ENCODE data around the gene YPEL5.

Gene YPEL5

DNA sequence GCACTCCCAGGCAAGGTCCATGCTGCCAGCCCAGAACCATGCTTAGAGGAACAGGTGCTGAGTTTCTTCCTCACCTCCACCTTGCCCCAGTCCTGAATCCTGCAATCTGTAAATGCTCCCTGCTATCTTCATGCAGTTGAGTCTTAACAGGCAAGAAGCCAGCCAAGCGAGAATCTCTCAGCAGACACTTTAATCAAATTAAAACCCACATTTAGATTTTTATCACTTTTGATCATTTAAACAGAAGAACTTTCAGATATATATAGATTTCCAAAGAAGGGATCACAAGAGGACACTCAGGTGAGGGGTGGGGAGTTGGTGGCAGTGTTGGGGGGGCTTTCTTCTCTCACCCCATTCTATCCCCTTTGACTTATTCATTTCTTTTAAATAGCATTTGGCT lies 58.6 kb downstream of the YPEL5 start:
- DNase-seq (ENCODE audit: low spot score) = no peak

DNA sequence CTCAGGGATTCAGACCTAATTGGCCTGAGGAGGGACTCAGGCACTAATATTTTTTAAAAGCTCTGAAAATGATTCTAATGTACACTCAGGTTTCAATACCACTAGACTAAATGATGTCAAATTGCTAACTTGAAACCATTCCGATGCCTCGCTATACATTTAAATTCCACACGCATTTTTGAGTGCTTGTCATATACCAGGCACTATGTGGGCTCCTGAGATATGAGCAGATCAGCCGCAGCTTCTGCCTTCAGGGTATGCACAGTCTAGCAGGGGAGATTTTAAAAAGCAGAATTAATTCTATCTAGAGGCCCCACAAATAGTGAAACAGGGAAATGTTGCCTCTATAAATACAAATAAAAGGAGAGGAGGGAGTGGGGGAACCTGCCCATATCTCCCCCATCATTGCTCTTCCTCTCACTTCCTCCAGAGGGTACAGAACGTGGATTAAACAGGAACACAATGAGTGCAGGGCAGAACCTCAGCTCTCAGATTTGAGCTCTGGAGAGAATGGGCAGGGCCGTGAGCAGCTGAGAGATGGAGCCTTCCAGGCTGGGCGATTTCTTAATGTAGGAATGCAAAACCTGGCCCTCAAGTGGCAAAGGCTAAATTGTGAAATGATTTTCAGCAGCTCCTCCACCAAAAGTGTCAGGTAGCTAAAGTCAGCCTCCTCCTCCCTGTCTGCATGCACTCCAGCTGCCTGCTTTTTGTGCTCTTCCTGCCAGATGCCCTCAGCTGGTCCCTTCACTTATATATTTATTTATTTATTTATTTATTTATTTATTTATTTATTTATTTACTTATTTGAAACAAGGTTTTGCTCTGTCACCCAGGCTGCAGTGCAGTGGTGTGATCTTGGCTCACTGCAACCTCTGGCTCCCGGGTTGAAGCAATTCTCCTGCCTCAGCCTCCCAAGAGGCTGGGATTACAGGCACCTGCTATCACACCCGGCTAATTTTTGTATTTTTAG lies 59.9 kb downstream of the YPEL5 start:
- DNase-seq (ENCODE audit: low spot score) = no peak

DNA sequence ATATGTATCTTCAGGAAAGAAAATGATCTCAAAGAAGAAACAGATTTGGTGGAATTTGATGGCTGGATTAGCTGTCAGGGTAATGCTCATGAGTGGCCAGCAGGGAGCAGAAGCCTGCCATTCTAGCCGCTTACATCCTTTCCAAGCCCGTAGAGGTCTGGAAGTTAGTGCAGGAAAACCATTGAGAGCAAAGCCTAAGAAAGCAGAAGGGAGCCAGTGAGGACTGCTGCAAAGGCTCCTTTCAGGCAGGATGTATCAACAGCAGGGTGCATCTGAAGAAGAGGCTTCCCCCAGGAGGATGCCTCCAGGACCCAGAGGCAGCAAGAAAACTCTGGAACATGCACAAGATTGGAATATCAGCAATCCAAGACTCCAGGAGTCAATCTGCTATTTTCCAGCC lies 61.6 kb downstream of the YPEL5 start:
- no peak for DNase-seq (ENCODE audit: low spot score)

DNA sequence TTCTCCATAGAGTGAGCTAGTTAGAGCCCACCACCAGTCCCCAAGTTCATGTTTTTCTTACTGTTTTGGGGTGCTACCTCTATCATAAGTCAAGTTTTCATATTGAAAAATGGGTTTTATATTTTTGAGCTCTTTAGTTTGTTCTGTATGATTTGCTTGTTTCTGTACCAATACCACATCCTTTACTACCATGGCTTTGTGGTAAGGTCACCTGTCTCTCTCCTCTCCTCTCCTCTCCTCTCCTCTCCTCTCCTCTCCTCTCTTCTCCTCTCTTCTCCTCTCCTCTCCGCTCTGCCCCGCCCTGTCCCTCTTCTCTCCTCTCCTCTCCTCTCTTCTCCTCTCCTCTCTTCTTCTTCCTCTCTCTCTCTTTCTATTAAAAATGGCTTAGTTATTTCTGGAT lies 62.4 kb downstream of the YPEL5 start:
- DNase-seq (ENCODE audit: low spot score) = no peak

Measured in germinal center (tissue), 1 donor.